TTC549 (cell line): ENCODE measurements around the gene IL1RL2.

Source experiments
- FAIRE-seq: peaks from 2 replicates; lab custom pipeline; 2012; peaks lifted over from hg19 to GRCh38; lab: Jason Lieb, UNC

IL1RL2 gene

GRCh38 chr2:102194609-102195268, 7.9 kb downstream of the IL1RL2 start:
- FAIRE-seq = no peak

GRCh38 chr2:102197389-102198137, 10.7 kb downstream of the IL1RL2 start:
- FAIRE-seq = no peak

GRCh38 chr2:102200539-102200938, 13.7 kb downstream of the IL1RL2 start:
- no peak for FAIRE-seq

DNA sequence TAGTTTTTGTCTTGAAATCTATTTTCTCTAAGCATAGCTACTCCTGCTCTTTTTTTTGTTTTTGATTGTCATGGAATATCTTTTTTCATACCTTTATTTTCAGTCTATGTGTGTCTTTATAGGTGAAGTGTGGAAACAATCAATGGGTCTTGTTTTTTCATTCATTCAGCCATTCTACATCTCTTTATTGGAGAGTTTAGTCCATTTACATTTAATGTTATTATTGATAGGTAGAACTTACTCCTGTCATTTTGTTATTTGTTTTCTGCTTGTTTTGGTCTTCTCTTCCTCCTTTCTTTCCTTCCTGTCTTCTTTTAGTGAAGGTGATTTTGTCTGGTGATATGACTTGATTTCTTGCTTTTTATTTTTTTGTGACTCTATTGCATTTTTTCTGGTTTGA, 17.8 kb downstream of the IL1RL2 start:
- FAIRE-seq = no peak

GRCh38 chr2:102206666-102207341, 20.0 kb downstream of the IL1RL2 start:
- no peak for FAIRE-seq

DNA sequence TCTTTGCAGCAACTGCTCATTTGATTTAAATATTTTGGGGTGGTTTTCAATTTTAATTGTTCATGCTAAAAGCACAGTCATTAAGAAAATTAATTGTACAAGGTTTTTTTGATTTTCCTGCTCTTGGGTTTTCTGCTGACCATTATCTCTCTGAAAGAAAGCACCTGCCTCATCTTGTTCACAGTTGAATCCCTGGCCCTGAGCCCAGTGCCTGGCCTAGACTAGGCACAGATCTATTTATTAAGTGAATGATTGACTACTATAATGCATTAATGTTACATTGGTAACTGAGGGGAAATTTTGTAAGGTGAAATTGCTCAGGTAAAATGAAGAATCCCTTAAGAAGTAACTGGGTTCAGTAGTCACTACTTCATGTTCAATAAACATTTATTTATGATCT, 22.0 kb downstream of the IL1RL2 start:
- no peak for FAIRE-seq

GRCh38 chr2:102209474-102209873, 22.7 kb downstream of the IL1RL2 start:
- no peak for FAIRE-seq

GRCh38 chr2:102217032-102217431, 30.2 kb downstream of the IL1RL2 start:
- FAIRE-seq = no peak

GRCh38 chr2:102224824-102225739, 38.3 kb downstream of the IL1RL2 start:
- FAIRE-seq = no peak

- no peak for FAIRE-seq
Measured at GRCh38 chr2:102226171-102226570, 39.3 kb downstream of the IL1RL2 start.

- no peak for FAIRE-seq
Measured at GRCh38 chr2:102226612-102227391, 40.0 kb downstream of the IL1RL2 start.

GRCh38 chr2:102229141-102229769, 42.4 kb downstream of the IL1RL2 start:
- no peak for FAIRE-seq

DNA sequence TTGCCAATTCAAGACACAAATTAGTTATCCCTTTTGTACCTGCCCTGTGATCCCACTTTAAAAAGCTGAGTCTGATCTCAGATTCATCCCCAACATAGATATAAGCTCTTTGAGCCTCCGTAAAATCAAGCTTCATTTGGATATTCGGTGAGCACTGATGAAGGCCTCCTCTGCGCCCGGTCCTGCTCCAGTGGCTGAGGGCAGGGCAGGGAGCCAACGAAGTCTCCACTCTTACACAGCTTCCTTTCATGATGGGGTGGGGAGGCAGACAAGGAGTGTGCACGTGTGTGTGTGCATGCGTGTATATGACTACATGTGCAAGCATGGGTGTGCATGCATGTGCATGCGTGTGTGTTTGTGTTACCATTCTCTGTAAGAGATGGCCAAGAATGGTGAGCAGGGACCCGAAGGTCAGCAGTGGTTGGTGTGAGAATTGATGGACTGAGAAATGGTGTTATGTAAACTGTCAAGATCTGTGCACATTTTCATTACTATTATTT, 43.6 kb downstream of the IL1RL2 start:
- FAIRE-seq = no peak

GRCh38 chr2:102233132-102233884, 46.5 kb downstream of the IL1RL2 start:
- no peak for FAIRE-seq

GRCh38 chr2:102235042-102235473, 48.2 kb downstream of the IL1RL2 start:
- no peak for FAIRE-seq

DNA sequence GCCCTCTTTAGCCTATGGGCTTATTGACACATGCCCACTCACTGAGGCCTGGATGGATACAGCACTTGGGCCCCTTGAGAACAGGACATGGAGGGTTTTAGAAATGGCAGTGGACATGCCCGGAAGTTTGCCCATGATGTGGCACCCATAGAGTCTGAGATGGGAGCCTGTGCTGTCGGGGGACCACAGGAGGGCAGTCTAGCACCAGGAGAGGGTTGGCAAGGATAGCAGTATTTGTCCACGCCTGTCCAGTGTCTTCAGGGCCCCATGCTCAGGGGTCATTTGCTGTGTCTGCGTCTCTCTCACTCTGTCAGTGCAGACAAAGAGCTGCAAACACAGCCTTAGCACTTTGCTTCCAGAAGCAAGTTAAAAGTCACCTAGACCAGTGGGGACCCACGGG, 48.7 kb downstream of the IL1RL2 start:
- no peak for FAIRE-seq

DNA sequence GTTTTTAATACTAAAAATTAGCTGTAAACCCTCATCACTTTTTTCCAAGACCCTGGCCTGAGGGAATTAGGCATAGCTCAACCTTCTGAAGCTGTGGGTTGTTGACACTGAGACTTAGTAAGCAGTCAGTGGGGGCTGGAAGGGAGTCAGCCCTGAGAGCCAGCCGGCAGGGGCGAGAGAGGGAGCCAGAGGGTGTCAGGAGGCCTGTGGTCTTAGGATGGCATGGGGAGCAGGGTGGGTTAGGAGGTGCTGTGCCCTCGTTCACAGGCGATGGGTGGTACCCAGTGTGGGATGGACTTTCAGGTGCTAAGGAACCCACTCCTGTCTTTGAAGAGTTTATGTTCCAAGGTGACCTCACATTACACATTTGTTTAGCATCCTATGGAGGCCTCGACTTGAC, 49.3 kb downstream of the IL1RL2 start:
- FAIRE-seq = no peak

GRCh38 chr2:102237176-102237575, 50.4 kb downstream of the IL1RL2 start:
- FAIRE-seq = no peak

- FAIRE-seq = no peak
Measured at GRCh38 chr2:102238039-102238756, 51.4 kb downstream of the IL1RL2 start.
